Right renal cortex interstitium (tissue), 3 donors: ENCODE results near the gene TNN. TPM values are rescaled to one million over a fixed set of nuclear protein-coding genes. Genes with fewer than 3 reads are reported as not detected.
"Not testable (repeated sequence)": the region's sequence is repeated elsewhere in the genome, so short reads cannot be mapped to it uniquely, and the experiment has no call there.

Experiments
- DNase-seq, 3 donors: peaks; one replicate each; pipeline ENCODE4 v3.0.0-alpha.2; 2013; ENCODE audit warnings: low read depth in 3 of 3, low spot score in 2 of 3
- polyA plus RNA-seq, 3 donors: library from polyadenylated mRNA; unstranded; fragments of 120-200 nt; gene quantifications; one replicate each; pipeline ENCODE4 v1.2.1, GENCODE V29; 2013; ENCODE audit not compliant: insufficient read length in 3 of 3

TNN gene, protein sequence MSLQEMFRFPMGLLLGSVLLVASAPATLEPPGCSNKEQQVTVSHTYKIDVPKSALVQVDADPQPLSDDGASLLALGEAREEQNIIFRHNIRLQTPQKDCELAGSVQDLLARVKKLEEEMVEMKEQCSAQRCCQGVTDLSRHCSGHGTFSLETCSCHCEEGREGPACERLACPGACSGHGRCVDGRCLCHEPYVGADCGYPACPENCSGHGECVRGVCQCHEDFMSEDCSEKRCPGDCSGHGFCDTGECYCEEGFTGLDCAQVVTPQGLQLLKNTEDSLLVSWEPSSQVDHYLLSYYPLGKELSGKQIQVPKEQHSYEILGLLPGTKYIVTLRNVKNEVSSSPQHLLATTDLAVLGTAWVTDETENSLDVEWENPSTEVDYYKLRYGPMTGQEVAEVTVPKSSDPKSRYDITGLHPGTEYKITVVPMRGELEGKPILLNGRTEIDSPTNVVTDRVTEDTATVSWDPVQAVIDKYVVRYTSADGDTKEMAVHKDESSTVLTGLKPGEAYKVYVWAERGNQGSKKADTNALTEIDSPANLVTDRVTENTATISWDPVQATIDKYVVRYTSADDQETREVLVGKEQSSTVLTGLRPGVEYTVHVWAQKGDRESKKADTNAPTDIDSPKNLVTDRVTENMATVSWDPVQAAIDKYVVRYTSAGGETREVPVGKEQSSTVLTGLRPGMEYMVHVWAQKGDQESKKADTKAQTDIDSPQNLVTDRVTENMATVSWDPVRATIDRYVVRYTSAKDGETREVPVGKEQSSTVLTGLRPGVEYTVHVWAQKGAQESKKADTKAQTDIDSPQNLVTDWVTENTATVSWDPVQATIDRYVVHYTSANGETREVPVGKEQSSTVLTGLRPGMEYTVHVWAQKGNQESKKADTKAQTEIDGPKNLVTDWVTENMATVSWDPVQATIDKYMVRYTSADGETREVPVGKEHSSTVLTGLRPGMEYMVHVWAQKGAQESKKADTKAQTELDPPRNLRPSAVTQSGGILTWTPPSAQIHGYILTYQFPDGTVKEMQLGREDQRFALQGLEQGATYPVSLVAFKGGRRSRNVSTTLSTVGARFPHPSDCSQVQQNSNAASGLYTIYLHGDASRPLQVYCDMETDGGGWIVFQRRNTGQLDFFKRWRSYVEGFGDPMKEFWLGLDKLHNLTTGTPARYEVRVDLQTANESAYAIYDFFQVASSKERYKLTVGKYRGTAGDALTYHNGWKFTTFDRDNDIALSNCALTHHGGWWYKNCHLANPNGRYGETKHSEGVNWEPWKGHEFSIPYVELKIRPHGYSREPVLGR (N-terminal part only)
- polyA plus RNA-seq = 1 to 10 TPM; 2.3 to 3.4 (median 3.0) TPM

GRCh38 chr1:175067362-175068106 lies at the start of gene TNN:
Gene TNN (plus strand): TSS chr1:175067833. CDS start chr1:175077419, 9,586 bp downstream.
- no peak for DNase-seq

DNA sequence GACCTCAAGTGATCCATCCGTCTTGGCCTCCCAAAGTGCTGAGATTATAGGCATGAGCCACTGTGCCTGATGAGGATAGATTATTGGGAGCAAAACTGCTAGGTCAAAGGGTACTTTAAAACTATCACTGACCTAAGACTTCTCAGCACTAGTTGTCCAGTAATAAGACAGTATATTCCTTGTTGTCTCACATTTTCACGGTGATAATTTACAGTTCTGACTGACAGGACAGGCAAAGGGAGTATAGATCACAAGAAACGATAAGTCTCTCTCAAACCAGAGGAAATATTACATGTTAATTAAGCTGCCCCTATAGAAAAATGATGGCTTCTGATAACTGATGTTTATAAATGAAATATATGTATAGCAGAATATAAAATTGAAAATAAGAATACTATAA lies 48.1 kb upstream of the TNN start:
- DNase-seq = no peak

DNA sequence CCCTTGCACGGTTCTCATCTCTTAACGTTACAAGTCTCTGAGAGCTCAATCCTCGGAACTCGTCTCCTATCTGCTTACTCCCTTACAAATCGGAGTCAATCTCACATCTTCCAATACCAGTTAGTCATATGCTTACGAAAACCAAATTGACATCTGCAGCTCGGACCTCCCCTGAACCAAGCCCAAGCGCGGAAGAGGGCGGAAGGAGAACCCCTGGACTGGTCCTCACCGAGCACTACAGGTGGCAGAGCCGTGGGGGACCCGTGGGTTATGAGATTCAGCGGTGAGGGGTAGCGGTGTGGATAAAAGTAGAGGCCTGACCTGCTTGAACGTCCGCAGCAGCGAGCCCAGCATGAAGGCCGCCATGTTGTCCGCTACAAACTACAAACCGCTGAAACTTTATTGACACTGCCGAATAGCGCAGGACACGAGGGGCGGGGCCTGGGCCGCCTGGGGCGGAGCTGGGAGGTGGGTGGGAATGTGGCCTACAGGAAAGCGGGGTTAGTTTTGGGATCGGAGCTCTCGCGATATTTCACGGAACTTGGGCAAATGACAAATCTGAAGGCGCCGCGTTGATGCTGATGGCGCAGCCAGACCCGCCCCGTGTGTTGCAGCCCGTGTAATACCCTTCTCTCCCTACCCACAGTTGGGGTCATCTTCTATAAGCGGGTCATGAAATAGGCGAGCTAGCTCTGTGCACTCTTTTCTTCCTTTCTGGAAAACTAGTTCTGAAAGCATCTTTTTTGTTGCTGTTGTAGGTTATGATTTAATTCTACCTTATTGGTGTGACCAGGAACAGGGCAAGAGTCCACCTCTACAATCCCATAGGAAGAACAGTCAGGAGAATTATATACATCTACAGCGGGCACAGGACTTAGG lies 44.4 kb upstream of the TNN start, which contains the start of gene MRPS14:
Gene MRPS14, minus strand, starts transcription at position 383 of the 879 bp plus-strand sequence. Its CDS starts 17 bp downstream, at position 366.
- DNase-seq = peak; percentile 95 to 98 (median 97)

GRCh38 chr1:175023922-175024242 lies 43.8 kb upstream of the TNN start:
- DNase-seq = not testable (repeated sequence)

- no peak for DNase-seq
These were observed 42.9 kb upstream of the TNN start for GRCh38 chr1:175024773-175025172.

DNA sequence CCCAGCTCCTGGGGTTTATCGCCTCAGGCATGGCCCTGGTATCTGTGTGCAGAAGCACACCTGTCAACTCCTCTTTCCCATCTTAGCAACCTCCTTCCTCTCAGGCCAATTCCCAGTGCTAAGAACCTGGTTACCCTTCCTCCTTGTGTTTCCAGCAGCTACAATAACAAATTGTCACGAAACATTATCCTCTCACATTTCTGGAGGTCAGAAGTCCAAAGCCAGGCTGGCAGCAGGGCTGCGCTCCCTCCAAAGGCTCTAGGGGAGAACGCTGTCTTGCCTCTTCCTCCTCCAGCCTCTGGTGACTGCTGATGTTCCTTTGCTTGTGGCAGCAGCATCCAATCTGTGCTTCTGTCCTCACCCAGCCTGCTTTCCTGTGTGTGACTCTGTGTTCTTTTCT lies 33.7 kb upstream of the TNN start:
- no peak for DNase-seq

DNA sequence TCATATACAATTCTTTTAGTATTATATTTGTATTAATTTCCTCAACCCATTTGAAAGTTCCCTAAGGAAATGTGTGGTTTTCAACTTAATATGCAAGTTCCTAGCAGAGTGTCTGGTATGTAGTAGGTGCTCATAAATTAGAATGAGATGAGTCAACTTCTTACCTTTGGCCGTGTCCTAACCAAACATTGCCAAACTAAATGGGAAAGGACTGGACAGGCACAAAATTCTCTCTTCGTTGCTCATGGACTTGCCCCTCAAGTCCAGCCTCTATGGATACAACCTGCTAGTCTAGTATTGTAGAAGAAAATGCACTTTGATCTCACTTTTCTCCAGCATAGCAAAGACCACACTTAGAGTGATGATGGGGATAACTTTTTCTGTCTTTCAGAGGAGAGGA lies 32.9 kb upstream of the TNN start:
- no peak for DNase-seq

DNA sequence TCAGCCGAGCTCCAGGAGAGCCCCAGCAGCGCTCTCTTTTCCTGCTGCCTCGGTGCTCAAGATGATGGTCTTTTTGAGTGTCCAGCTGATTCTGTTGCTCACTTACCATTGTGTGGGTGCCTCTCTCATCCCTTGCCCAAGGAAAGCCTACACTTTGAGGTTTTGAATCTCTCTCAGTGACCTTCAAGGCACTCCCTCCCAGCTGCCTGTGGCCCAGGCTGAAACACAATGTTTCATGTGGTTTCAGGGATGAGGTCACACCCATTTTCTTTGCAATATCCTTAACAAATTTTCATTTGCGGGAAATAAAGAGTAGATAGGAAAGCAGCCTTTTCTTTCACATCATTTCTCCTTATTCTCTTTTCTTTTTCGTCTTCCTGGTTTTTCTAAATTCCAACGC lies 31.8 kb upstream of the TNN start:
- no peak for DNase-seq

DNA sequence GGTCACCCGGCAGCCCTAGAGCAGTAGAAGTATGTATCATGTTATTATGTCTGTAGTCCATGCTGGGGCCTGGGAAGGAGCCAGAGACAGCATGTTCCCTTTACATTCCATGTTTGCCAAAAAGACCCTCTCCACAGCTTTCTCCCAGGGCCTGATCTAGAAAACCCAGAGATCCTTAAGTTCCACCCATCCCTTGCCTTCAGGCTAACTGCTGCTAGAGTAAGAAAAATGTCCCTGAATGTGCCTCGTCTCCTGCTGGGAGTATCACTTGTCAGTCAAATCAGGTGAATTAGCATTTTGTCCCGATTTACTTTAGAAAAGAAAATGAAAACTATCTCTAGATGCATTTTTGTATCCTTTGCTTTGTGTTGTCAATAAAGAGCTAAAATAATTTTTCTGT lies 31.2 kb upstream of the TNN start:
- DNase-seq = no peak

GRCh38 chr1:175037416-175037815 lies 30.2 kb upstream of the TNN start:
- DNase-seq = no peak

DNA sequence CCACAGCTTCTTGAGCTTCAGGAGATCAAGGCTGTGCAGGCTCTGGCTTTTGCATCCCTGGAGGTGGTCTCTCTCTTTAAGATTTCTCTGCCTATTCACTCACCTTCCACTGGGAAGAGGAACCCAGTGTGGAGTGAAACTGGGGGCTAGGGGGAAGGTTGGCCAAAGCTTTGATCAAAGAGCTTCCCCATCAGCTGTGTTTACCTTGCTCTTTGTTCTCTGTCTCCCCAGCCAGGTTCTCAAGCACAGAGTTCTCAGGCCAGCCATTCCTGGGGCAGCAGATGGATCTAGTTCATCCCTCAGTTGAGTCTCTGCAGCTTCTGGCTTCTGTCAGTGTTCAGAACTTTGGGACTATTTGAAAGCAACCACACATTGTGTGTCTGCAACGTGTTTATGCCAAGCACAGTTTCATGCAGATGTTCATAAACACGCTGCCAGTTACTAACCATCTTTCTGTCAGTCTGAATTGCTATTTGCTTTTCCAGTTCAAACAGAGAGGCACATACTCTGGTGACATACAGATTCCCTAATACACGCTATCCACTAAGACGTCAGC lies 27.2 kb upstream of the TNN start:
- DNase-seq = no peak

GRCh38 chr1:175042650-175043049 lies 25.0 kb upstream of the TNN start:
- no peak for DNase-seq

GRCh38 chr1:175043824-175044223 lies 23.8 kb upstream of the TNN start:
- DNase-seq = no peak

GRCh38 chr1:175044591-175044990 lies 23.0 kb upstream of the TNN start:
- DNase-seq = not testable (repeated sequence)

DNA sequence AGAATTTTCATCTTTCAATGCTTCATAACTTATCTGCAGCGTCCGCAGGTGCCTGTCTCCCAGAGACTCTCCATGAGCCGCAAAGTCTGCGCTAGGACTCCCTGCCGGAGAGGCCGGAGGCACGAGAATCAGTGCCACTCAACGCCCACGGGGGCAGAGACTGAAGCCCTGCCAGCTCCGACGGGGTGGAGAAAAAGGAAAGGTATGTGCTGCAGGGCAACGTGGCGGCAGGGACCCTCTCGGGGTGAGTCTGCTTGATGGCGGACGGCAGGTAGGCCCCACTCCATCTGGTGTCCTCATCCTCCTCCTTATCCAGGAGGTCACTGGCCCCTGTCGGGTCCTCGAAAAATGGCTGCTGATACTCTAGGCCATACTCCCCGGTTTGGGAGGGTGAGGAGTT lies 22.5 kb upstream of the TNN start:
- no peak for DNase-seq

- no peak for DNase-seq
These were observed 22.1 kb upstream of the TNN start for GRCh38 chr1:175045519-175045918.

GRCh38 chr1:175050992-175051391 lies 16.6 kb upstream of the TNN start:
- DNase-seq = no peak

GRCh38 chr1:175054736-175055135 lies 12.9 kb upstream of the TNN start:
- no peak for DNase-seq

- DNase-seq = no peak
These were observed 5.3 kb upstream of the TNN start for GRCh38 chr1:175062339-175062738.
